ENCODE measurements around the gene ELP4. TPM values are rescaled to one million over a fixed set of nuclear protein-coding genes. Genes with fewer than 3 reads are reported as not detected.

The ELP4 gene
- polyA plus RNA-seq, 2 of the 4 experiments (the other 2 are of a cell fraction) = 16.9 to 26.0 TPM

- ATAC-seq = no peak
- no peak for FAIRE-seq
Observed at GRCh38 chr11:31805629-31806185, 296.1 kb downstream of the ELP4 start.

GRCh38 chr11:31806186-31806927 is 296.8 kb downstream of the ELP4 start:
- no peaks in the 10 kb centered on the region for H3K9me3 ChIP-seq
- H3K4me2 ChIP-seq = no peak overlapping the region
- H3K27ac ChIP-seq = no peak overlapping the region
- CTCF ChIA-PET = no interaction called here
- DNase-seq (ENCODE audit: low read depth in 1 of 2, low spot score in 1 of 2) (no peak), ATAC-seq (no peak), FAIRE-seq (no peak)
- H3K4me1 ChIP-seq = no peaks in the 10 kb centered on the region
- 88% methylated on average over 28 of the region's 36 CpGs for WGBS (ENCODE audit: missing lambda C conversion rate)
- no peak overlapping the region for H3K4me3 ChIP-seq
- POLR2A ChIA-PET = no interaction called here
- TF ChIP-seq HOXA7 (CRISPR knock-in tag; IDR thresholded peaks at IDR 0.05) (no peak), SMC3 (IDR thresholded peaks at IDR 0.05) (no peak), GATA3 (IDR thresholded peaks at IDR 0.05; ENCODE audit: borderline replicate concordance) (no peak), JUNB (IDR thresholded peaks at IDR 0.05) (no peak), JUN (IDR thresholded peaks at IDR 0.05) (no peak), FOXS1 (CRISPR knock-in tag; IDR thresholded peaks at IDR 0.05) (no peak), ZSCAN20 (CRISPR knock-in tag; IDR thresholded peaks at IDR 0.05) (no peak), BHLHE40 (IDR thresholded peaks at IDR 0.05; ENCODE audit: low read depth, low read length) (no peak), ZNF302 (CRISPR knock-in tag; IDR thresholded peaks at IDR 0.05) (no peak), ESRRA (IDR thresholded peaks at IDR 0.05; ENCODE audit: borderline replicate concordance, low read length) (no peak), BCL3 (IDR thresholded peaks at IDR 0.05) (no peak)

More at GRCh38 chr11:31805629-31806185, 296.1 kb downstream of the ELP4 start:
- no peaks in the 10 kb centered on the region for H3K9me3 ChIP-seq
- H3K4me3 ChIP-seq = no peak overlapping the region
- no peaks in the 10 kb centered on the region for H3K4me1 ChIP-seq
- 76% methylated on average over 17 of the region's 20 CpGs for WGBS (ENCODE audit: missing lambda C conversion rate)
- ChIA-PET CTCF (no interaction called here), POLR2A (no interaction called here)
- no peak overlapping the region for H3K4me2 ChIP-seq
- no peak for DNase-seq (ENCODE audit: low read depth in 1 of 2, low spot score in 1 of 2)
- no peak overlapping the region for H3K27ac ChIP-seq
- TF ChIP-seq FOXS1 (CRISPR knock-in tag; IDR thresholded peaks at IDR 0.05) (no peak), ZFP36 (IDR thresholded peaks at IDR 0.05; ENCODE audit: borderline replicate concordance, partially characterized antibody) (no peak), GATA3 (IDR thresholded peaks at IDR 0.05; ENCODE audit: borderline replicate concordance) (no peak), POLR2A (IDR thresholded peaks at IDR 0.05; ENCODE audit: low read length) (no peak), MAFK (IDR thresholded peaks at IDR 0.05; ENCODE audit: partially characterized antibody) (no peak), KDM1A (IDR thresholded peaks at IDR 0.05; ENCODE audit: low read depth) (no peak)

GRCh38 chr11:31806928-31807798 is 297.6 kb downstream of the ELP4 start:
- ATAC-seq (no peak), DNase-seq (ENCODE audit: low read depth in 1 of 2, low spot score in 1 of 2) (no peak), FAIRE-seq (no peak)
- ChIA-PET CTCF (interaction anchor here (1.1 to 1.5 kb wide), 2 partner anchors 13 to 64 kb away, joined by 3 to 4 read pairs; no protein-coding TSS in a partner anchor), POLR2A (no interaction called here)
- H3K4me1 ChIP-seq = no peaks in the 10 kb centered on the region
- H3K9me3 ChIP-seq = no peaks in the 10 kb centered on the region
- 77% methylated on average over 13 of the region's 13 CpGs for WGBS (ENCODE audit: missing lambda C conversion rate)
- no peak overlapping the region for H3K4me3 ChIP-seq
- TF ChIP-seq HOXB13 (CRISPR knock-in tag; IDR thresholded peaks at IDR 0.05; ENCODE audit: low read depth) = no peak
- no peak for TF ChIP-seq PHF8 (IDR thresholded peaks at IDR 0.05; ENCODE audit: borderline replicate concordance, low read depth)
- TF ChIP-seq RARB (CRISPR knock-in tag; IDR thresholded peaks at IDR 0.05) = no peak
- no peak for TF ChIP-seq JUN (IDR thresholded peaks at IDR 0.05)
- TF ChIP-seq SMC3 (IDR thresholded peaks at IDR 0.05) = no peak
- TF ChIP-seq CBX8 (IDR thresholded peaks at IDR 0.05) = no peak
- no peak for TF ChIP-seq RNF2 (IDR thresholded peaks at IDR 0.05; ENCODE audit: borderline replicate concordance, low read depth)
- TF ChIP-seq MAZ (IDR thresholded peaks at IDR 0.05; ENCODE audit: borderline replicate concordance, low read depth, low read length) = no peak
- TF ChIP-seq CBX2 (IDR thresholded peaks at IDR 0.05; ENCODE audit: borderline replicate concordance, low read depth) = no peak
- no peak for TF ChIP-seq NR3C1 (IDR thresholded peaks at IDR 0.05)
- TF ChIP-seq HOXA7 (CRISPR knock-in tag; IDR thresholded peaks at IDR 0.05) = no peak
- TF ChIP-seq HEYL (CRISPR knock-in tag; IDR thresholded peaks at IDR 0.05) = no peak
- no peak for TF ChIP-seq FOSL2 (IDR thresholded peaks at IDR 0.05)
- TF ChIP-seq FOSL2 (CRISPR knock-in tag; IDR thresholded peaks at IDR 0.05) = no peak
- no peak for TF ChIP-seq NPAS2 (CRISPR knock-in tag; IDR thresholded peaks at IDR 0.05; ENCODE audit: borderline replicate concordance)
- H3K4me2 ChIP-seq = no peak overlapping the region
- no peak overlapping the region for H3K27ac ChIP-seq

All from A549 (cell line).